ENCODE measurements around the gene NFATC2IP.
"Not testable (repeated sequence)": the region's sequence is repeated elsewhere in the genome, so short reads cannot be mapped to it uniquely, and the experiment has no call there.

NFATC2IP gene

DNA sequence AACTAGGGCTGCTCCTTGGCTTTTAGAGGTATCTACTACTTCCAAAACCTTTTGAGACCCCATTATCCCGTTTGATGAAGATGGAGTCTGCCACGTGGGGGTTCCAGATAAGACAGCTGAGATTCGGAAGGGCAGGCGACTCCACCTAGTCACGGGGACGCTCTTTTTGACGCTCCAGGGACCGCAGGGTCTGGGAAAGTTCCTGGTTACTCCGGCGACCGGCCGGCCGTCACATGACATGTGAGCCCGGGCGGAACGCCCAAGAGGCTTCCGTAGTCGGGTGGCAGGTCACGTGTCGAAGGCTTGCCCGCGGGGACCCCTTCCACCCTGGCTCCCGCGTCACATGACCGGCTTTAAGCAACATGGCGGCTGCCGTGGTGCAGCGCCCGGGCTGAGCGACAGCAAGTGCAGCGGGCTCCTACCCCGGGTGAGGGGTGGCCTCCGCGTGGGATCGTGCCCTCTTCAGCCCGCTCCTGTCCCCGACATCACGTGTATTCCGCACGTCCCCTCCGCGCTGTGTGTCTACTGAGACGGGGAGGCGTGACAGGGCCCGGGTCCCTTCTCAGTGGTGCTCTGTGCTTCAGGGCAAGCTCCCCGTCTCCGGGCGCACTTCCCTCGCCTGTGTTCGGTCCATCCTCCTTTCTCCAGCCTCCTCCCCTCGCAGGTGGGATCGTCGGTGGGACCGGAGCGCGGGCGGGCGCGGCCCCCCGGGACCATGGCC lies 23.9 kb downstream of the NFATC2IP start, which contains the start of gene SPNS1:
SPNS1 (plus strand) TSS at position 342 of the 721 bp plus-strand sequence; CDS start at position 716, 374 bp downstream.
- peak; percentile 86 for DNase-seq

DNA sequence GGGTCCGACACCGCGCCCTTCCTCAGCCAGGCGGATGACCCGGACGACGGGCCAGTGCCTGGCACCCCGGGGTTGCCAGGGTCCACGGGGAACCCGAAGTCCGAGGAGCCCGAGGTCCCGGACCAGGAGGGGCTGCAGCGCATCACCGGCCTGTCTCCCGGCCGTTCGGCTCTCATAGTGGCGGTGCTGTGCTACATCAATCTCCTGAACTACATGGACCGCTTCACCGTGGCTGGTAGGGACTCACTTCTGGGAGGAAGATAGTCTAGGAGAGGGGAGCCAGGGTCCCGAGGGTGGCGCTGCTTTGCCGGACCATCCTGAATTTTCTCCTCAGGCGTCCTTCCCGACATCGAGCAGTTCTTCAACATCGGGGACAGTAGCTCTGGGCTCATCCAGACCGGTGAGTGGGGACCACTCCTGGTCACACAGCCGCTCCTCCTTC lies 24.4 kb downstream of the NFATC2IP start:
- no peak for DNase-seq

DNA sequence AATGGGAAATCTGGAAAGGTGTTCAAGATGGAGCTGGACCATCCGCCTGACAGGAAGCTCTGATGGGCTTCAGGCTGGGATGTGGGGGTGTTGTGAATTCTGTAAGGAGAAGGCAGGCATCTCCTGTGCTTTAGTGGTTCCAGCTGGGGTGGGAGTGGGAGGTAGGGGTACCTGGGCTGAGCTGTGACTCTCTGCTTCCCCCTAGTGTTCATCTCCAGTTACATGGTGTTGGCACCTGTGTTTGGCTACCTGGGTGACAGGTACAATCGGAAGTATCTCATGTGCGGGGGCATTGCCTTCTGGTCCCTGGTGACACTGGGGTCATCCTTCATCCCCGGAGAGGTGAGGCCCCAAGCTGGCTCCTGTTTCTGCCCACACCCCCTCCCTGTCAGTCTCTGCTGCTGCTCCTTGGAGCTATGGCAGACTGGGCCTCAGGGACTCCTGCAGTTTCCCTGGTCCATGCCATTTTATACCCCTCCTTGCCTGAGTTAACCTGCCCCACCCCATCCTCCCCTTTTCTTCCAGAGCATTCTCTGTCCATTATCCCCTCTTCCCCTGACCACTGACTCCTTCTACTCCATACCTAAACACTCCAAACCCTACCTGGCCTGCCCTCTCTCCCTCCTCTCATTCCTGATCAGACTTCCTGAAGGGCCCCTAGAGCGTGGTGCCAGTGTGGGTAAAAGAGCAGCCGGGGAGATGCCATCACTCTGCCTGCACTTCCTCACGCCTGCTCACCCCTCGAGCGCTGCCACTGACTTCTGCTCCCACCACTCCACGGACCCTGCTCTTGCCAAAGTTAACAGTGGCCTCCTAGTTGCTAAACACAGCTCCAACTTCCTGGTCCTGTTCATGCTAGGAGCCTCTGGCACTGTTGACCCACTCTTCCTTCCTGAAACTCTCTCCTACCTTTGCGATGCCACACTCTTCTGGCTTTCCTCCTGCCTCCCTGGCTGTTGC lies 27.2 kb downstream of the NFATC2IP start:
- no peak for DNase-seq

DNA sequence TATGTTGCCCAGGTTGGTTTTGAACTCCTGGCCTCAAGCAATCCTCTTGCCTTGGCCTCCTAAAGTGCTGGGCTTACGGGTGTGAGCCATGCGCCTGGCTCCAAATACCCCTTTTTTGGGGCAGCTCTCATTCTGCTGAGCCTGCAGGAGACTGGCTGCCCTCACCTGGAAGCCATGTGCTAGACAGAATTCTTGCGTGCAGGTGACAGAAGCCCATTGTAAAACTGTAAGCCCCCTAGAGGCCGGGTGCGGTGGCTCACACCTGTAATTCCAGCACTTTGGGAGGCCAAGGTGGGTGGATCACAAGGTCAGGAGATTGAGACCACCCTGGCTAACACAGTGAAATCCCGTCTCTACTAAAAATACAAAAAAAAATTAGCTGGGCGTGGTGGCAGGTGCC lies 29.6 kb downstream of the NFATC2IP start:
- not testable (repeated sequence) for DNase-seq

DNA sequence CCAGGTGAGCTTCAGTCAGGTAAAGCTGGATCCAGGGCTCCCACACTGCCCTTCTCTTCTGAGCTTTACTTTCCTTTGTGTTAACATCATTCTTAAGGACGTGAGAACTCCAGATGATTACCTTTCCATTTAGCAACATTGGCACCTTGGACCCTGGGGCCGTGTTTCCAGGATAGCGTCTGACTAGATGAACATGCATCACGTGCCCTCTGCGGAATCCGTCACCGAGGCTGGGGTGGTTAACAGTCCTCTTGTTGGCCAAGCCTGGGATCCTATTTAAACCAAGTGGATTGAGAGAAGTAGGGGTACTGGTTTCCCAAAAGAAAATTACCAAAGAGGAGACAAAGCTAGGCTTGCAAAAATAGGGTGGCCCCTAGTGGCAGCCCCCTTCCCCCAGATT lies 30.2 kb downstream of the NFATC2IP start:
- DNase-seq: no peak

DNA sequence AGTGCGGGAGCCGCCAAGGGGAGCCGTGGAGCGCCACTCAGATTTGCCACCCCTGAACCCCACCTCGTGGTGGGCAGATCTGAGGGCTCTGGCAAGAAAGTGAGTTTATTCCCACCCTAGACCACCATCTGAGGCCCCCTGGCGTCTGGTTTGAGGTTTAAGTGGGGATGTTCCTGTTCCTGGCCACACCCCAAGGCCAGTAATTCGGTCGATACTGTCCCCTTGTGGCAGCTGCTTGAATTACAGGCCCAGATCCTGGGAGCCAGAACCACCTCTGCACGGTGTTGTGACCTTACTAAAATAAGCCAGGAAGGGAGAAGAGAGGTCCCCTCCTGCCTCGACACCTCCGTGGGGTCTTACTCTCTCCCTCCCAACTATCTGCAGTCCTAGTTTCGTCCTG lies 30.8 kb downstream of the NFATC2IP start:
- DNase-seq: peak; percentile 33

DNA sequence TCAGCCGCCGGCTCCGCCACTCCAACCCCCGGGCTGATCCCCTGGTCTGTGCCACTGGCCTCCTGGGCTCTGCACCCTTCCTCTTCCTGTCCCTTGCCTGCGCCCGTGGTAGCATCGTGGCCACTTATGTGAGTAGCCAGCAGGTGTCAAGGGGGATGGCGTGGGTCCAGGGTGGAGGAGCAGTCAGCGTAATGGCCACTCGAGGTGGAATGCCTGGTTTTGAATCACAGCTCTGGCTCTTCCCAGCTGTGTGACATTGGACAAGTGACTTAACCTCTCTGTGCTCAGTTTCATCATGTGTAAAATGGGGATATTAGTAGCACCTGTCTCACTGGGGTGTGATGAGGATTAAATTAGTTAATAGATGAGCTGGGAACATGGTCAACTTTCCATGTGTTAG lies 31.7 kb downstream of the NFATC2IP start:
- no peak for DNase-seq

DNA sequence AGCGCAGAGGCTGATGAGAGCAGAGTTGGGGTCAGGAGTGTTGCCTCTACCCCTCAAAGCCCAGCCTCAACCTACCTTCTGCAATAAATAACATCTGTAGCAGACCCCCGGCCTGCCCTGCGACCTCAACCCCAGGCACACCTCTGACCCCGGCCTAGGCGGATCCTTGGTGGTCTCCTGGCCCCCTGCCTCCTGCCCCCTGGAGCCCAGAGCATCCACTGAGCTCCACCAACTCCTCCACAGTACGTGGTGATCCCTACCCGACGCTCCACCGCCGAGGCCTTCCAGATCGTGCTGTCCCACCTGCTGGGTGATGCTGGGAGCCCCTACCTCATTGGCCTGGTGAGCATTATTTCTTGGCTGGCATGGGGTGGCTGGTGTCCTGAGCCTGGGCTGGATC lies 32.2 kb downstream of the NFATC2IP start:
- no peak for DNase-seq

DNA sequence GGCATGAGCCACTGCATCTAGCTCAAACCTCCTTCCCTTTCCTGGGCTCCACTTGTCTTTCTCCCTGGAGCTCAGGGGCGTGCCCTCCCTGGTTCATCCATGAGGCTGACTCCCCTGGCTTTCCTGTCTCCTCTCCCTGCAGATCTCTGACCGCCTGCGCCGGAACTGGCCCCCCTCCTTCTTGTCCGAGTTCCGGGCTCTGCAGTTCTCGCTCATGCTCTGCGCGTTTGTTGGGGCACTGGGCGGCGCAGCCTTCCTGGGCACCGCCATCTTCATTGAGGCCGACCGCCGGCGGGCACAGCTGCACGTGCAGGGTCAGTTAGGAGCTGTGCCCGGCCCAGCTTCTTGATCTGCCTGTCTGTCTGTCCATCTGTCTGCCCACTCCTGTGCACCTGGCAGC lies 32.9 kb downstream of the NFATC2IP start:
- no peak for DNase-seq

DNA sequence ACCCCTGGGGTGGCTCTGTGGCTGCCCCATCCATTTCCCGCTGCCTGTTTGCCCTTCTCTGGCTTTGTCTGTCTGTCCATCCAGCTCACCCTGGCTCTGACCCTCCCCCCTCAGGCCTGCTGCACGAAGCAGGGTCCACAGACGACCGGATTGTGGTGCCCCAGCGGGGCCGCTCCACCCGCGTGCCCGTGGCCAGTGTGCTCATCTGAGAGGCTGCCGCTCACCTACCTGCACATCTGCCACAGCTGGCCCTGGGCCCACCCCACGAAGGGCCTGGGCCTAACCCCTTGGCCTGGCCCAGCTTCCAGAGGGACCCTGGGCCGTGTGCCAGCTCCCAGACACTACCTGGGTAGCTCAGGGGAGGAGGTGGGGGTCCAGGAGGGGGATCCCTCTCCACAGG lies 33.4 kb downstream of the NFATC2IP start:
- DNase-seq: no peak

DNA sequence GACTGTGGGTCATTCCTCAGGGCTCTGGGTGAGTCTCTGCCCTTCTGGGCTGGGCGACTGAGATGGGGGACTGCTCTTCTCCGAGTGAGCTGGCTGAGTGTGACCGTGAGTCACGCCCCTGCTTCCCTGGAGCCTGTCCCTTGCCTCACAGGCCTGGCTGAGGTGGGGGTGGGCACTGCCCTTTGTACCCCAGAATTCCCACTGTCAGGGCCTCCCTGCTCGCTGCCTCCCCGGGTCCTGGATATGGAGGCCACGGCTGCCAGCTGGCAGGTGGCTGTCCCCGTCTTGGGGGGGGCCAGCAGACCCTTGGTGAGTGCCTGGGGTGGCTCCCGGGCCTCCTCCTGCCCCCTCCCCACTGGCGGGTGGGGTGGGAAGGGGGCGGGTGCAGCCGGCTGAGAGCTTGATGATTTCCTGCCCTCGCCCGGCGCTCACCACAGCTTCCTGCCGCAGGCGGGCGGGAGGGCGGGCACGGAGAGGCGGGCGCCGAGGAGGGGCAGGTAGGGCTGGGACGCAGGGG lies 33.9 kb downstream of the NFATC2IP start, which contains the start of gene LAT:
LAT (plus strand) TSS at position 434 of the 517 bp plus-strand sequence. CDS start 366 bp downstream, outside the sequence.
- DNase-seq: peak; percentile 79

DNA sequence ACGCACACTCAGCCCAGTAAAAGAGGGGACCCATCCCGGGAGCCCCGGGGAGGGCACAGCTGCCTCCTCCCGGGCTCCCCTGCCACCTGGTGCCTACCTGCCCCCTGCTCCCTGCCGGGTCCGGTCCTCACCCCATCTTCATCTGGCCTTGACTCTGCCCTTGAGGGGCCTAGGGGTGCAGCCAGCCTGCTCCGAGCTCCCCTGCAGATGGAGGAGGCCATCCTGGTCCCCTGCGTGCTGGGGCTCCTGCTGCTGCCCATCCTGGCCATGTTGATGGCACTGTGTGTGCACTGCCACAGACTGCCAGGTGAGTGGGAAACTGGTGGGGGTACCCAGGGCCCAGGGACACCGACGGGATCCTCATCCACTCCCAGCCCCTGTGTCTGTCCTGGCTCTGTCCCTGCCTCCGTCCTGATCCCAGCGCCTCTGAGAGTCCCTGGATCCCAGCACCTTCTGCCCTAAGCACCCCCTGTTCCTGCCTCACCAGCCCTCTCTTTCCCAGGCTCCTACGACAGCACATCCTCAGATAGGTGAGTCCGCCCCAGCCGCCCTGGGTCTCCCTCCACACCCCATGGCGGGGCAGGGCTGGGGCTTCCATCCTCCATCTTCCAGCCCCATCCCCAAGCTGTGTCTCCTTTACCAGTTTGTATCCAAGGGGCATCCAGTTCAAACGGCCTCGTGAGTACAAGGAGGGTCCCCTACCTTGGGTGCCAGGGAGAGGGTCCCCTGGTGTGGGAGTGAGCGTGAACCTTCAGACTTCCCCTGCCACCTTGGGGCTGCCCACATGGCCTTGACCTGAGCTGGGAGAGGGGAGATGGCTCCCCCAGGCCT lies 34.7 kb downstream of the NFATC2IP start:
- DNase-seq: no peak

DNA sequence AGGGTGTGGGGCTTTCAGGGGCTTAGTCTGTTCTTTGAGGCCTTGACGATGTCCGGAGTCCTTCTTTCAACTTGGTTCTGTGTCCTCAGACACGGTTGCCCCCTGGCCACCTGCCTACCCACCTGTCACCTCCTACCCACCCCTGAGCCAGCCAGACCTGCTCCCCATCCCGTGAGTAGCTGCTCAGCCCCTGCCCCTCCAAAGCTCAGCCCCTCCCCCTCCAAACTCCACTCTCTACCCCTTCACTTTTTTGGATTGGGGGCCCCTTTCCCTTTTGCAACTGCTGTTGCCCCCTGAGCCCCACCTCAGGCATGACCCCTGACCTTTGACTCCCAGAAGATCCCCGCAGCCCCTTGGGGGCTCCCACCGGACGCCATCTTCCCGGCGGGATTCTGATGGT lies 35.3 kb downstream of the NFATC2IP start:
- no peak for DNase-seq

DNA sequence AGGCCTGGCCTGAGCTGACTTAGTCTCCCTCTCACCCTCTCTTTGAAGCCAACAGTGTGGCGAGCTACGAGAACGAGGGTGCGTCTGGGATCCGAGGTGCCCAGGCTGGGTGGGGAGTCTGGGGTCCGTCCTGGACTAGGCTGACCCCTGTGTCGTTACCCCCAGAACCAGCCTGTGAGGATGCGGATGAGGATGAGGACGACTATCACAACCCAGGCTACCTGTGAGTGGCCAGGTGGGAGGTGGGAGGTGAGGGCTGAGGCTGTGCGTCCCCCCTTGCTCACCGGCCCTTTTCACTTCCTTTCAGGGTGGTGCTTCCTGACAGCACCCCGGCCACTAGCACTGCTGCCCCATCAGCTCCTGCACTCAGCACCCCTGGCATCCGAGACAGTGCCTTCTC lies 35.8 kb downstream of the NFATC2IP start:
- no peak for DNase-seq

DNA sequence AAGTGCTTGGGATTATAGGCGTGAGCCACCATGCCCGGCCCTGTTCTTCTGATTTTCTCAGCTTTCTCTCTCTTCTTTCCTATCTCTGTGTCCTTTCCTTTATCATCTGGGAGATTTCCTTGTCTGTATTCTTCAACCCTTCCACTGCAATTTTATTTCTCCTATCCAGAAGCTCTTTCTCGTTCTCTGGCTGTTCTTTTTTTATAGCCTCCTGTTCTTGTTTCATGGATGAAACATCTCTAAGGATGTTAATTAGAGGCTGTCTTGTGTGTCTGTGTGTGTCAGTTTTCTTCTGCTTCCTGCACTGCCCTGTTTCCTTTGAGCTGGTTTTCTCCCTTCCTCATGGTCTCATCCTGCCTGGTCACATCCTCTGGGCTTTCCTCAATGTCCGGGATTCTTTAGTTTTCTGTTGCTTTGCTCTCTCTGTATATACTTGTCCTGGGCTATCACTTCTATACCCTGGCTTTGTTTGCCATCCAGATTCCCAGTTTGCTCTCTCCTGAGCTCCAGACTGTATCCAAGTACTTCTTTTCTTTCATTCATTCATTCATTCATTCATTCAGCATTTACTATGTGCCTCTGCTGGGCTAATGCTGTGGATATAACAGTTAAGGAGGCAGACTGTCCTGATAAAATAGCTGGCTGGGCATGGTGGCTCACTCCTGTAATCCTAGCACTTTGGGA lies 36.6 kb downstream of the NFATC2IP start:
- no peak for DNase-seq

DNA sequence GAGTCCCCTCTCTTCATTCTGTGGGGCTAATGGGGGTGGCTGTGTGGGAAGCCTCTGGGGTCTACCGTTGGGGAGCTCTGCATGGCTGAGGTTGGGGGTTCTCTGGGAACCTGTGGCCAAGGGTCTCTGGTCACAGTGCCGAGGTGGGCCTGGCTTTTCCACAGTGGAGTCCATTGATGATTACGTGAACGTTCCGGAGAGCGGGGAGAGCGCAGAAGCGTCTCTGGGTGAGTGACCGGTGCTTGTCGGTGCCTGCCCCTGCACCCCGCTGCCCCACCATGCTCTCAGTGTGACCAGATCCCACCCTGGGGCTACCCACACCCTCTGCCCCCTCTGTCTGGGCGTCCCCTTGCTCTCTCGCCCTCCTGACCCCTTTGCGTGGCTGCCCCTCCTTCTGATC lies 38.6 kb downstream of the NFATC2IP start:
- DNase-seq: no peak

DNA sequence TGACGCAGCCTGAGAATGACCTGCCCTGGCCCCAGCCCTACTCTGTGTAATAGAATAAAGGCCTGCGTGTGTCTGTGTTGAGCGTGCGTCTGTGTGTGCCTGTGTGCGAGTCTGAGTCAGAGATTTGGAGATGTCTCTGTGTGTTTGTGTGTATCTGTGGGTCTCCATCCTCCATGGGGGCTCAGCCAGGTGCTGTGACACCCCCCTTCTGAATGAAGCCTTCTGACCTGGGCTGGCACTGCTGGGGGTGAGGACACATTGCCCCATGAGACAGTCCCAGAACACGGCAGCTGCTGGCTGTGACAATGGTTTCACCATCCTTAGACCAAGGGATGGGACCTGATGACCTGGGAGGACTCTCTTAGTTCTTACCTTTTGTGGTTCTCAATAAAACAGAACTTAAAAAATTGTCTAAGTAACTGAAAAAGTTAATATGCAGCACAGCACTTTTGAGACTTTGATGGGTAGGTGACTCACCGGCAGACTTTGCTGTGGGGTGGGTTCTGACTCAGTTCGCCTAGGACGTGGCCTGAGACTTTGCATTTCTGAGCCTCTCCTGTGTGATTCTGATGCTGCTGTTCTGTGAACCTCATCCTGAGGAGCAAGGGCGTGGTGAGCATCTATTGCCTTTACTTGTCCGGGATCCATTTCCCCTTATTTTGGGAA lies 39.8 kb downstream of the NFATC2IP start:
- peak; percentile 59 for DNase-seq

DNA sequence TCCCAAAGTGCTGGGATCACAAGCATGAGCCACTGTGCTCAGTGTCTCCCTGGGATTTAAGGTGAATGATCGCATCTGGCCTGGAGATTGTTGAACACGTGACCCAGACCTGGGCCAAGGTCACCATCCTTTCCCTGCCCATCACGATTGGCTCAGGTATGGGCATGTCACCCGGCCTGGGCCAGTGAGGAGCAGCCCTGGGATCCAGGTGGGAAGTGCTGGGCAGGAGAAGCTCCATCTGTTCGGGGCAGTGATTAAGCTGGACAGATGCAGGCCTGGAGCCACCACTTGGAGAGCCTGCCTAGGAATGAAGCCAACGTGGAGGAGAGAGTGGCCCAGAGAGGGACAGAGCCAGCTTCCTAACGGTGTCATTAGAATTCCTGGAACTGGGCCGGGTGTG lies 41.0 kb downstream of the NFATC2IP start:
- DNase-seq: no peak

DNA sequence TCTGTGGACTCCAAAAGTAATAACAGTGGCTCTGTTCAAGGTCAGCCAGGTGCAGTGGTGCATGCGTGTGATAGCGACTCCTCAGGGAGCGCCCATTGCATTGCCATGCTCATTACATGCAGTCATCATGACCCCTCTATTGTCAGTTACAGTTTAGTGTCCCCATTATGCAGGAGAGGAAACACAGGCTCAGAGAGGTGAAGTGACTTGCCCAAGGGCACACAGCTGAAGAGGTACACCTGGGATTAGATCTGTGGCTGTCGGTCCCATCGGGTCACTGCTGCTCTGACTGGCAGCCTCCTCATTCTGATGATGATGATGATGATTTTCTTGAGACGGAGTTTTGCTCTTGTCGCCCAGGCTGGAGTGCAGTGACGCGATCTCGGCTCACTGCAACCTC lies 41.8 kb downstream of the NFATC2IP start:
- DNase-seq: no peak

DNA sequence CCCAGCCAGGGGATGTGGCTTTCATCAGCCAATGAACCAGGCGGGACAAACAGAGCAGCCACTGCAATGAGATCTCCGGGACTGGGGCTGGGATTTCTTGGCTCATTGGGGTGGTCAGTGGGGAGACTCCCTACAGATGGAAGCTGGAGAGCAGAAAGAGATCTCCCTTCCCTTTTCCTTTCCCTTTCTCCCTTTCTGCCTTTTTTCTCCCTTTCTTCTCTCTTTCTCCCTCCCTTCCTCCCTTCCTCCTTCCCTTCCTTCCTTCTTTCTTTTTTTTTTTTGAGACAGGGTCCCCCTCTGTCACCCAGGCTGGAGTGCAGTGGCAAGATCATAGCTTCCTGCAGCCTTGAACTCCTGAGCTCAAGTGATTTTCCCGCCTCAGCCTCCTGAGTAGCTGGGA lies 48.1 kb downstream of the NFATC2IP start:
- no peak for DNase-seq

DNA sequence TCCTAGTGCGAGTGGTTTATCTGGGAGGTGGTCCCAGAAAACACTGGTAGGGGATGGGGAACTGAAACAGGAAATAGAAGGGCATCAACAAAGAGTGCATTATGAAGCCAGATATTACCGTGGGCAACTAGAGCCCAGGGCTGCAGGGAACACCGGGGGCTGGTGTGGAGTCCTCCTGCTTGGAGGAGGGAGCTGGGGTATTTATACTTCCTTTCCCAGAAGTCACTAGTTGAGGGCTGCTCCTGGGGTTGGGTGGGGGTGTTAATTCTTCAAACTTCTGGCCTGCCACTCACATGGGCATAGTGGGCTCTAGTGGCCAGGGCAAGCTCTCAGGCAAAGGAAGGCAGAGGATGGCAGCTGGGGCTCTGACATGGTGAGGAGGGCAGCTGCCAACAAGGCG lies 48.8 kb downstream of the NFATC2IP start:
- DNase-seq: no peak
